Cardiac fibroblast (primary cell): ENCODE results near the gene MEX3D.

Source experiments
- DNase-seq, 2 donors: peaks; one replicate each; pipeline versions ENCODE4 v3.0.0 to v3.0.0-alpha.2; 2010; ENCODE audit warnings: low read depth in 2 of 2
- H3K4me3 ChIP-seq, 2 donors: replicated peaks in 1 of 2; 1 replicate in 1 of 2; 2 replicates in 1 of 2; pipeline ENCODE4 v1.5.1; 2011; ENCODE audit warnings: low read depth in 2 of 2, low read length in 2 of 2, mild to moderate bottlenecking in 2 of 2, moderate library complexity in 1 of 2
- TF ChIP-seq, protein P1 (sequence below): IDR thresholded peaks from one replicate; pipeline ENCODE4 v1.5.1; 2011; ENCODE audit warnings: low read depth, mild to moderate bottlenecking, low read length, inconsistent platforms

Gene MEX3D

GRCh38 chr19:1572795-1573194 lies 4.7 kb upstream of the MEX3D start:
- DNase-seq, result no peak
- TF ChIP-seq, protein P1, sequence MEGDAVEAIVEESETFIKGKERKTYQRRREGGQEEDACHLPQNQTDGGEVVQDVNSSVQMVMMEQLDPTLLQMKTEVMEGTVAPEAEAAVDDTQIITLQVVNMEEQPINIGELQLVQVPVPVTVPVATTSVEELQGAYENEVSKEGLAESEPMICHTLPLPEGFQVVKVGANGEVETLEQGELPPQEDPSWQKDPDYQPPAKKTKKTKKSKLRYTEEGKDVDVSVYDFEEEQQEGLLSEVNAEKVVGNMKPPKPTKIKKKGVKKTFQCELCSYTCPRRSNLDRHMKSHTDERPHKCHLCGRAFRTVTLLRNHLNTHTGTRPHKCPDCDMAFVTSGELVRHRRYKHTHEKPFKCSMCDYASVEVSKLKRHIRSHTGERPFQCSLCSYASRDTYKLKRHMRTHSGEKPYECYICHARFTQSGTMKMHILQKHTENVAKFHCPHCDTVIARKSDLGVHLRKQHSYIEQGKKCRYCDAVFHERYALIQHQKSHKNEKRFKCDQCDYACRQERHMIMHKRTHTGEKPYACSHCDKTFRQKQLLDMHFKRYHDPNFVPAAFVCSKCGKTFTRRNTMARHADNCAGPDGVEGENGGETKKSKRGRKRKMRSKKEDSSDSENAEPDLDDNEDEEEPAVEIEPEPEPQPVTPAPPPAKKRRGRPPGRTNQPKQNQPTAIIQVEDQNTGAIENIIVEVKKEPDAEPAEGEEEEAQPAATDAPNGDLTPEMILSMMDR, result no peak
- H3K4me3 ChIP-seq, result no peak overlapping the region

DNA sequence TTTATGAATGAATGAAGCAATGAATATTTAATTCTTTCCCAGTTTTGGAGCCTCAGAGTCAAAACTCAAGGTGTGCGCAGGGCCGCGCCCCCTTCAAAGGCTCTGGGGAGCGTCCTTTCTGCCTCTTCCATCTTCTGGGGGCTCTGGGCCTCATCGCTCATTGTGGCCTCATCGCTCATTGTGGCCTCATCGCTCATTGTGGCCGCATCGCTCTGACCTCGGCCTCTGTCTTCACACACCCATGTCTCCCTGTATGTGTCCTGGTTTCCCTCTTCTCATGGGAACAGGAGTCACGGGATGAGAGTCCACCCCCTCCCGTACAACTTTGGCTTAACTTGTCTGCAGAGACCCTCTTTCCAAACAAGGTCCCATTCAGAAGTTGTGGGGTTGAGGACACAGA lies 3.2 kb upstream of the MEX3D start:
- TF ChIP-seq, protein P1, result no peak
- no peak for DNase-seq
- H3K4me3 ChIP-seq, result no peak overlapping the region

DNA sequence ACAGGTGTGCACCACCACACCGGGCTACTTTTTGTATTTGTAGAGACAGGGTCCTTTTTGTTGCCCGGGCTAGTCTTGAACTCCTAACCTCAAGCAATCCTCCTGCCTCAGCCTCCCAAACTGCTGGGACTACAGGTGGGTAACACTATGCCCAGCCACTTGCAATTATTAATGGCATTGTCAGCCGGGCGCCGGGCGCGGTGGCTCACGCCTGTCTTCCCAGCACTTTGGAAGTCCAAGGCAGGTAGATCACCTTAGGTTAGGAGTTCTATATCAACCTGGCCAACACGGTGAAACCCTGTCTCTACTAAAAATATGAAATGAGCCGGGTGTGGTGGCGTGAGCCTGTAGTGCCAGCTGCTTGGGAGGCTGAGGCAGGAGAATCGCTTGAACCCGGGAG lies 2.7 kb upstream of the MEX3D start:
- no peak for DNase-seq
- TF ChIP-seq, protein P1, result no peak
- H3K4me3 ChIP-seq, result no peak overlapping the region

DNA sequence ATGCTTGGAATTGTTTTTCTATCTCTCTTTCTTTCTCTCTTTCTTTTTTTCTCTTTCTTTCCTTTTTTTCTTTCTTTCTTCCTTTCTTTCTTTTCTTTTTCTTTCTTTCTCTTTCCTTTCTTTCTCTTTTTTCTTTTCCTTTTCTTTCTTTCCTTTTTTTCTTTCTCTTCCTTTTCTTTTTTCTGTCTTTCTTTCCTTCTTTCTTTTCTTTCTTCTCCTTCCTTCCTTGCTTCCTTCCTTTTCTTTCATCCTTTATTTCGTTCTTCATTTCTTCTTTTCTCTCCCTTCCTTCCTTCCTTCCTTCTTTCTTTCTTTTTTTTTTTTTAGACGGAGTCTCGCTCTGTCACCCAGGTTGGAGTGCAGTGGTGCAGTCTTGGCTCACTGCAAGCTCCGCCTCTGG lies 1.9 kb upstream of the MEX3D start:
- no peak overlapping the region for H3K4me3 ChIP-seq
- no peak for DNase-seq
- TF ChIP-seq, protein P1, result no peak

DNA sequence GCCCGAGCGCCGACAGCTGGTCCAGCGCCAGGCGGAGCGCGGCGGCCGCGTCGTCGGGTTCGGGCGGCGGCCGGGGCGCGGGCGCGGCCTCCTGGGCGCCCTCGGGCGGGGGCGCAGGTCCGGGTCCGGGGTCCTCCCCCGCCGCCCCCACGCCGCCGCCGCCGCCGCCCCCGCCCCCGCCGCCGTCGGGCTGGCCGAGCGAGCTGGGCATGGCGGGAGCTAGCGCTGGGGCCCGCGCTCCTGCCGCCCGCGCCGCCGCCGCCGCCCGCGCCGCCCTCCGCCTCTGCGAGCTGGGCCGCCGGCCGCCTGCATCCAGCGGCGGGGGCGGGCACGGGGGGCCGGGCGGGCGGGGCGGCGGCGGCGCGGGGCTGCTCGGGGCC lies 287 bp downstream of the MEX3D start:
- TF ChIP-seq, protein P1, result no peak
- DNase-seq, result no peak
- H3K4me3 ChIP-seq, result peak overlapping the region in 1 of 2 donors; percentile 78

- peak overlapping the region; percentile 75 to 78 for H3K4me3 ChIP-seq
- TF ChIP-seq, protein P1, result no peak
- DNase-seq, result peak in 1 of 2 donors; percentile 14
These were observed 843 bp downstream of the MEX3D start for GRCh38 chr19:1567116-1567847.
